Adrenal gland (tissue), 5 donors: Measurements from ENCODE around the gene STON2.

Experiments used
- POLR2A ChIP-seq, 2 donors: fragments of 450-650 bp; IDR thresholded peaks; one replicate each; pipeline ENCODE4 v1.6.1; 2017; ENCODE audit warnings: antibody characterized with exemption in 2 of 2, mild to moderate bottlenecking in 2 of 2, moderate library complexity in 1 of 2
- TF ChIP-seq, protein P1 (sequence below), 6 experiments: fragments of 450-650 bp in 4 of 6; fragments of 200-600 bp in 2 of 6; sonication (generic) in 1 of 6; IDR thresholded peaks; 1 replicate in 5 of 6; 2 replicates in 1 of 6; pipeline versions ENCODE4 v1.5.1 to v1.8.0; 2016 to 2021; ENCODE audit warnings: antibody characterized with exemption in 6 of 6, mild to moderate bottlenecking in 2 of 6, moderate library complexity in 1 of 6
- donor health status: DM: no; HTN: no; CAD: no.

DNA sequence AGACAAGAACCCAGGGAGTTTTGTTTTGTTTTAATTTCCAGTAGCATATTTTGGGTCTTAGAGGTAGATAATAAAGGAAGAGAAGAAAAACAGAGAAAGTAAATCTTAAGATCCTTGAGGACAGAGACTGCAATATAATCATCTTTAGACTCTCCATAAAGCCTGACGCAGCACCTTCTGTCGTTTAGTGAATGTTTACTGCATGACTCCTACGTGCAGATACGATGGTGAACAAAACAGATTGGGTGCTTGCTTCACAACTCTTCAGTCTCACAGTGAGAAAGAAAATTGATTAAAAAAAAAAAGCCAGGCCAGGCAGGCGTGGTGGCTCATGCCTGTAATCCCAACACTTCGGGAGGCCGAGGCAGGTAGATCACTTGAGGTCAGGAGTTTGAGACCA is 86.9 kb downstream of the STON2 start:
- TF ChIP-seq, protein P1, sequence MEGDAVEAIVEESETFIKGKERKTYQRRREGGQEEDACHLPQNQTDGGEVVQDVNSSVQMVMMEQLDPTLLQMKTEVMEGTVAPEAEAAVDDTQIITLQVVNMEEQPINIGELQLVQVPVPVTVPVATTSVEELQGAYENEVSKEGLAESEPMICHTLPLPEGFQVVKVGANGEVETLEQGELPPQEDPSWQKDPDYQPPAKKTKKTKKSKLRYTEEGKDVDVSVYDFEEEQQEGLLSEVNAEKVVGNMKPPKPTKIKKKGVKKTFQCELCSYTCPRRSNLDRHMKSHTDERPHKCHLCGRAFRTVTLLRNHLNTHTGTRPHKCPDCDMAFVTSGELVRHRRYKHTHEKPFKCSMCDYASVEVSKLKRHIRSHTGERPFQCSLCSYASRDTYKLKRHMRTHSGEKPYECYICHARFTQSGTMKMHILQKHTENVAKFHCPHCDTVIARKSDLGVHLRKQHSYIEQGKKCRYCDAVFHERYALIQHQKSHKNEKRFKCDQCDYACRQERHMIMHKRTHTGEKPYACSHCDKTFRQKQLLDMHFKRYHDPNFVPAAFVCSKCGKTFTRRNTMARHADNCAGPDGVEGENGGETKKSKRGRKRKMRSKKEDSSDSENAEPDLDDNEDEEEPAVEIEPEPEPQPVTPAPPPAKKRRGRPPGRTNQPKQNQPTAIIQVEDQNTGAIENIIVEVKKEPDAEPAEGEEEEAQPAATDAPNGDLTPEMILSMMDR (IDR thresholded peaks at IDR 0.05), result no peak
- TF ChIP-seq POLR2A (IDR thresholded peaks at IDR 0.05), result no peak
